ENCODE data around the gene SPRY2.

SPRY2 gene

DNA sequence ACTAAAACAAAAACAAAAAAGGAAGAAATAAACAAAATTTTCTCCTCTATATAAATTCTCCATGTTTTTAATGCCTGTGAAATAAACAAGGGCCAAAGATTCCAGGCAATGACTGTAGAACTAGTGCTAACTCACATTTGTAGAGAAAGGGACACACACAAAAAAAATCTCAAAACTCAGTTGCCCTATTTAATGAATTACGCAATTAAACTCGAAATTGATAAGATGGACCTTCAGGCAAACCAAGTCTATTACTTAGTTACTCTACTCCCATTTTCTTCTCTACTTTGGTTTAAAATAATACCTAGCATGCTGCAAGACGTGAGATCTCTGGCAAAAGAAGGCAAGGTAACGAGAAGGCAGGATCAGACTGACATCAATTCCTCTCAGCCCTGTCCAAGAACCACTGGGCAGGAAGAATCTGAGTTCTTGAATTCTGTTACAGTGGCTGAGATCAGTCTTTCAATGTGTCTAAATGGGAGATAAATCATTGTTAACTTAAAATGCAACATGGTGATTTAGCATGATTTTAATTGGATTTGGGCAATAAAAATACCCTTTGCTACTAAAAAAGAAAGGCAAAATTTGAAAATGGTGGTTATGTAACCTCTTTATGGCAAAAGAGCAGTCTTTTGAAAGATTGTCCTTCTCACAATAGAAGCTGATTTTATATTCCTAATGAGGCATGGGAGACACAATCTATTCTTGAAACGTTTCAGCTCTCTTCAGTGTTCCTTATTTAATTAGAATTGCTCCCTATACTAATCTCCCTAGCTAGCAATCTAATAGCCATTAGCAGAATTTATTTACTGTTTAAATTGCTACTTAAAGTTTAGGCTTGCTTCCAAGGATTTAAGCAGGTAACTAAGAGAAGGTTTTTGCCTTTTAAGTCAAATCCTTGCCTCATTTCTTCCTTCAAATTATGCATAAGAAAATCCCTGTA is 25.9 kb downstream of the SPRY2 start:
- no peak for DNase-seq (ENCODE audit: low read depth in 2 of 3, low spot score in 2 of 3)

DNA sequence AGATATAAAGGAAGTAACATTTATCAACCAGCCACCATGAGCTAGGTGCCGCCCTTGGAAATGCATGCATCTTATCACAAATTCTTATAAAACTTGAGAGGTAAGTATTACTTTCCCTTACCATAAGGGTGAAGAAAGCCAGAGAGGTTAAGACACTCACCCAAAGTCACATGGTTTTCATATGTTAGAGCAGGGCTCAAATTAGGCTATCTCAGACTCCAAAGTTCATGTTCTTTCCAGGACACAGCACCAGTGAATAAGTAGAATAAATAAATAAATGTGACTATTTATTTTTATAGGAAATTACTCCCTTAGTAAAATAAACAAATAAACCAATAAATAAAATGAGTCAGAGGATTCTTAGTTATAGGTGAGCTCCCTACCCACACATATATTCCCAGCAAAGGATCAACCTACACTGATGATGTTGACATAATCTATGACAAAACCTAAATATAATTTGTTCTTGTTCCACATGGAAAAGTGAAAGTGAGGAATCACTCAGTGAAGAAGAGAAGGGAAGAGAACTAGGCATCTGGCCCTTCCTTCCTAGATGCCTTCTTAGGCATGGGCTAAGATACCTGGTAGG is 27.2 kb downstream of the SPRY2 start:
- no peak for DNase-seq (ENCODE audit: low read depth in 2 of 3, low spot score in 2 of 3)

DNA sequence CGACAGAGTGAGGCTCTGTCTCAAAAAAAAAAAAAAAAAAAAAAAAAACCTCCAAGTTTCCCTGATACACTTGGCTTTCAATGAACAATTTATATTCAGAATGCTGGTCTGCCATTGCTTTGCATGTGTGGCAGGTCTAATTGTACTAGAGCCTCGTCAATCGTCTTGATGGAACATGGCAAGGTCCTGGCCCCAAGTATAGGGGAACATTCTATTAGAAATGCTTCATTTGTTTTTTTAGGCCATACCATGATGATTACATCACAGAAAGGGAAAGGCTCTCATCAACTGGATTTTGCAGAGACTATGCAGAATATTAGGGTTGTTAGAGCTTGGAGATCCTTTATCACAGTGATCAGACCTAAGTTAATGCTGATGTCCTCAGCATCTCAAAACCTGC is 28.0 kb downstream of the SPRY2 start:
- no peak for DNase-seq (ENCODE audit: low read depth in 2 of 3, low spot score in 2 of 3)

DNA sequence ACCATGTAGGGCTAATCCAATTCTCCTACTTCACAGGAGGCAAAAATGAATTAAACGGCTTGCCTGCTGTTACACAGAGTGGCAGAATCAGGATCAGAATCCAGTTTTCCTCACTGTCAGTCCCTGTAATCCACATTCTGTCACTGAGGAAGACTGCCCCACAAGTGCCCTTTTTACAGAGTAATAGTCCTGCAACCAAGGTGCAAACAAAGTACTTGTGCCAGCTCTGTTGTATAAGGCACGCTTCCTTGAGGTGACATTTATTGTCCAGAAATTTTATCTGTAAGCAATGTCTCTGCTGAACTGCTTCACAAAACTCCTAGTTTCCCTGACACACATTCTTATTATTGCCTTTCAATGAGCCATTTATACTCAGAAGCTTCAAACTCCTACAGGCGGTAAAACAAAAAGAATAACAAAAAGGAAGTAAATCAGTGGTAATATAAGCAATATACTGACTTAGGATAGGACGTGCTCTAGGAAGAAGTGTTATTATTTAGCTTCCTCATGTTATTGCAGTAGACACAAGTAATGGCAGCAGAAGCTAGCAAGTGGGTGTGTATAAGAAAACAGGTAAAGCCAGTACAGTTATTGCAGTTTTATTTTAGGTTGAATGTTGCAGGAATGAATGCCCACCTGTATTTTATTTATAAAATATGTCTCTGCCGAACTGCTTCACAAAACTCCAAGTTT is 28.8 kb downstream of the SPRY2 start:
- no peak for DNase-seq (ENCODE audit: low read depth in 2 of 3, low spot score in 2 of 3)

DNA sequence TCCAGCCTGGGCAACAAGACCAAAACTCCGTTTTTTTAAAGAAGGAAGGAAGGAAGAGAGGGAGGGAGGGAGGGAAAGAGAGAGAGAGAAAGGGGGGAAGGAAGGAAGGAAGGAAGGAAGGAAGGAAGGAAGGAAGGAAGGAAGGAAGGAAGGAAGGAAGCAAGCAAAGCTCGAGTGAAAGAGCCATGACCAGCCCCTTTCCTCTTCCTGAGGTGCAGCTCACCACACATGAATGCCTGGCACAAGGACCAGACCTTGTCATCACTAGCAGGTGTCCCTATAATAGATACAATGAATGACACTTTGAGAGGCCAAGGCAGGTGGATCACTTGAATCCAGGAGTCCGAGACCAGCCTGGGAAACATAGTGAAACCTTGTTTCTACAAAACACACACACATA is 31.0 kb downstream of the SPRY2 start:
- DNase-seq (ENCODE audit: low read depth in 2 of 3, low spot score in 2 of 3), result no peak

DNA sequence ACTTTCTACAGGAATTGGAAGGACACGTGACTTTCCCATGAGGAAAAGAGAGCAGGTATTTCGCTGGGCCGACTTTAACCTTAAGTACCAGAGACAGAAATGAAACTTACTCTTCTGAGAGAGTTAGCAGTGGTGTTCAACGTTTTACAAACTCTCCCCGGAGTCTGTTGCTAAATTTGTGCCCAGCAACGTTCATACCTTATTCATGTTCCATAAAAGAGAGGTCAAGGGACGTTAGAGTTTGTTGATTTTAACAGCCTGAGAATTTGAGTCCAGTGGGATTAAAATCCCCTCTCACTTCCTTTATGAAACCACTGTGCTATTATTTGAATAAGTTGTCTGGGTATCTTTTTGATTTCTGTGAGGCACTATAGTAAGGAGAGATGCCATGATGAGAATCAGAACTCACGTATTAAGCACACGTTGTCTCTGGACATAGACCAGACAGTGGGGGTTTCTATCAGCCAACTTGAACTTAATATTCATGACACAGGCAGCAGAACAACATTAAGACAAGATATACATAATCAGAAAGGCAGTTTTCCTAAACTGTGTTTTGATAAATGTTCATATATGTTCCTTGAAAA is 33.4 kb downstream of the SPRY2 start:
- no peak for DNase-seq (ENCODE audit: low read depth in 2 of 3, low spot score in 2 of 3)

DNA sequence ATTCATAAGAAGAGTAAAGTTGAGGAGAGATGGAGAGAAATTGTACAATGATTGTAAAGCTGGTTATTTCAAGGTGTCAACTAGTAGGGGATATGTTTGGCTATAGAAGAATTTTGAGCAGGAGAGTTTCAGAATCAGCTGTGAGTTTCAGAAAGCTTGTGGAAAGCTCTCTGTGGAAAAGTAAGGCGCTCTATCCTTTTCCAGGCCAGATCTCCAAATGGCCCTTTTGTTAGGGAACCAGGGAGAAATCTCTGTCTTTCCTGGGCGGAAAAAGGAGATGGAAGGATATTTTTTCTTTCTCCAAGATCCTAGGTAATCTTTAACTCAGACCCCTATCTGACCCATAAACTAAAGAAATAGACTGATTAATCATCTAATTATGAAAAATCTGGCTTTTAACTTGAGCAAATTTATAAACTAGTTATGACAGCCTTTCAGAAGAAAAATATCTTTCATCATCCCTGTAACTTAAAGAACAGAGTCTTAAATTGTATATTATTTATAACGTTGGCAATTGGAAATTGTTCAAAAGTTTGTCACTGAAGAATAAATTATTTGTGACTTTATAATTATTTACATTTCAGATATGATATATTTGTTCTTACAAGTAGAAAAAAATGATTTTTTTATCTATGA is 34.5 kb downstream of the SPRY2 start:
- no peak for DNase-seq (ENCODE audit: low read depth in 2 of 3, low spot score in 2 of 3)

DNA sequence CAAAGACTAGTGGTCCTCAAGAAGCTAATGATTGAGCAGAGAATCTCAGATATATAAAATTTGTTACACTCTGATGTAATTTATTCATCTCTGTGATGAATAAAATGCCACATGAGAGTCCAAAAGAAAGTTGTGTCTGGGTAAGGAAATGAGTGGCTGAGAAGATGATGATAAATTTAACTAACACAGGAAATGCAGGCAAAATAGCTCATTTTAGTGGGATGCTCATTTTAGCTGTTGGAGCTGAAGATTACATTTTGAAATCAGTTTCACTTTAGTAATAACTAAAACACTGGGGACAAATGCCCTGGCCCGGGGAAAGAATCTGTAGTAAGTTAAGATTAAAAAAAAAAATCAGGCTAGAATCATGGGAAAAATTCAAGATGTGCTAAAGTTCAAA is 35.2 kb downstream of the SPRY2 start:
- DNase-seq (ENCODE audit: low read depth in 2 of 3, low spot score in 2 of 3), result no peak

DNA sequence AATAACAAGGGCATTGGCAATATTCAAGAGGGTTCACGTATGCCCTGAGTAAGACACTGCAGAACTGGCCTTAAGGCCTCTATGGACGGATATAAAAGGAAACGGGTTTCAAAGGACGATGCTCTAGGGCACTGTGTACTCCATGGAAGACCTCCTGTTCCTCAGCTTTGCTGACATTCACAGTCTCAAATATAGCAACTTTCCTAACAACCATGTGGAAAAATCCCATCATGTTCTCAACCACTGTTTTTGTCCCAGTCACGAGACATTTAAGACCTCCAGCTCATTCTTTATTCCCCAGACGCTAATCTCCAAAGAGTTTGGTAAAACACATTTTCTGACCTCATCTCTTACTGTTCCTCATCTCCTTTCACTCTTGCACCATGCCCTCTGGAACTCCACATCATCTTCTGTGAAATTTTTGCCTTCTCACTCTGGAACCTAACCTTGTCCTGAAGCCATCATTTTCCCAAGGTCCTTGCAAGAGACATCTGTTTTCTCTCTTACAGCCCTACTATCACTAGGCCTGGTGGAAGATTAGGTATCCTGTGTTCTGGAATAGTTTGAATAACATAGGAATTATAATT is 37.6 kb downstream of the SPRY2 start:
- no peak for DNase-seq (ENCODE audit: low read depth in 2 of 3, low spot score in 2 of 3)

DNA sequence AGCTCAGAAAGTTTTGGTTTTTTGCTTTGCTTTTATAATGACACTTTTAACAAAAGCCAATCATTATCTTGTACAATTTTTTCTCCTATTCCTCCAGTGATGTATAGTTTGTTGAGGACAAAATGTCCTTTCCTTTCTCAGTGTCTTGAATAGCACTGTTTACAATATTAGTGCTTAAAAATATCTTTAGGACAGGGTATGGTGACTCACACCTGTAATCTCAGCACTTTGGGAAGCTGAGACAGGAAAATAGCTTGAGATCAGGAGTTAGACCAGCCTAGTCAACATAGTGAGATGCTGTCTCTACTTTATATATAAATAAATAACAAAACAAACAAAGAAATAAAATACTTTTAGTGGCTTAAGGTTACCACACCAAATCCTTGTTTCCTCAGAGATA is 41.9 kb downstream of the SPRY2 start:
- DNase-seq (ENCODE audit: low read depth in 2 of 3, low spot score in 2 of 3), result no peak

DNA sequence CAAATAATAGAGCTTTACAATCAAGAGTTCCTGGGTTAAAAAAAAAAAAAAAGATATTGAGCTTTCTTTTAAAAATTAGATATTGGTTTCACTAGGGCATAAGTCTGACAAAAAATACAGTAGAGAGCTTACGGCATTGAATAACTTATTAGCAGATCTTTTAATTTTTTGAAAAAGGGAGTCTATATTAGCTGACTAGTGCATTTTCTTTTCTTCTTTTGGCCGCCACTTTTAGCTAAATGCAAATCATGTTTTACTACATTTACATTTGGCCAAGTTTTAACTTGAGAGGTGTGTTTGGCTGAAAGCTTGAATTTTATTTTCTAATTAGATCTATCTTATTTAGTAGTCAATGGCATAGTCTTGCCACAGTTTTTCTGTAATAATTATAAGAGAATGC is 43.4 kb downstream of the SPRY2 start:
- no peak for DNase-seq (ENCODE audit: low read depth in 2 of 3, low spot score in 2 of 3)

DNA sequence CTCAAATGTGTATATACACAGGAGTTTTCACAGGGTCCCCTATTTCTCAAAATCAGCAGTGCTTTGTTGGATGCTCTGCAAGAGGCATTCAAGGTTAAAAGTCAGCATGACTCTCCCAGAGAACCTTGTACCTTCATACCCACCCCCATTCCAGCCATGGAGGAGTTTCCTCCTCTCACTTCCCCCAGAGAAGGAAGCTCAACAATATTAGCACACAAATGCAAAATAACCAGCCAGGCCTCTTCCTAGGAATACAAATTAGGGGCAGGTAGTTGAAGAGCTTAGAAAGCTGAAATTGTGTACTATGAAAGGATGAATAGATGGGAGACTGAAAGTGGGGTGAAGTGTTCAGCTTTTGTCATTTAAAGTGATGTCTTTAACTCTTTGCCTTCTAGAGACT is 43.8 kb downstream of the SPRY2 start:
- no peak for DNase-seq (ENCODE audit: low read depth in 2 of 3, low spot score in 2 of 3)

DNA sequence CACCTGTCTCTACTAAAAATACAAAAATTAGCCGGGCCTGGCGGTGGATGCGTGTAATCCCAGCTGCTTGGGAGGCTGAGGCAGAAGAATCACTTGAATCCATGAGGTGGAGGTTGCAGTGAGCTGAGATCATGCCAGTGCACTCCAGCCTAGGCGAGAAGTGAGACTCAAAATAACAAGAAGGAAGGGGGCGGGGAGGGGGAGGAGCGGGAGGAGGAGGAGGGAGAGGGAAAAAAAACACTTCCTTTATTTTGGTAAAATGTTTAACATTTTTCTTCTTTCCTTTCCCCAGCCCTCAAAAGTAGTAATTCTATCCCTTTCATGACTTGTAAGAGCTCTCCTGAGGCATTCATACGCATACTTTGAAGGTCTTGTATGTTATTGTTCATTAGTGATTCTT is 44.3 kb downstream of the SPRY2 start:
- DNase-seq (ENCODE audit: low read depth in 2 of 3, low spot score in 2 of 3), result no peak

DNA sequence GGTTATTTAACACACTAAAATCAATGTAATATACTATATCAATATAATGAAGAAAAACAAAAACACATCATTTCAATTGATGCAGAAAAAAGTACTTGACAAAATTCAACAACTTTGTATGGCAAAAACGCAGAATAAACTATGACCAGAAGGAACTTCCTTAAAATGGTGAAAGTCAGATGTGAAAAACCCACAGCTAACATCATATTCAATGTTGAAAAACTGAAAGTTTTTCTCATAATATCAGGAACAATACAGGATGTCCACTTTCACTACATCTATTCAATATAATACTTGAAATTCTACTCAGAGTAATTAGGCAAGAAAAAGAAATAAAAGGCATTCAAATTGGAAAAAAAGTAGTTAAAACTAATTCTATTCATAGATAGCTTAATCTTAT is 50.3 kb downstream of the SPRY2 start:
- no peak for DNase-seq (ENCODE audit: low read depth in 2 of 3, low spot score in 2 of 3)

All from activated CD8-positive, alpha-beta memory T cell treated with anti-CD3 and anti-CD28 coated beads for 48 hours (primary cell).